ENCODE measurements around the gene RUBCNL. TPM values are rescaled to one million over a fixed set of nuclear protein-coding genes. Genes with fewer than 3 reads are reported as not detected.
A peak's percentile ranks its signal among the peaks of the same experiment; 100 is the strongest.

RUBCNL gene
- total RNA-seq, 2 experiments from 2014 or later = 0.36 to 0.69 TPM

GRCh38 chr13:46378411-46378810, 8.6 kb downstream of the RUBCNL start:
- H3K27me3 Mint-ChIP-seq = peaks cover 11% of the 10 kb centered on the region
- ChIA-PET POLR2A (no interaction called here), CTCF (no interaction called here)
- no peaks in the 10 kb centered on the region for H3K36me3 Mint-ChIP-seq (ENCODE audit: low read depth)
- no peaks in the 10 kb centered on the region for H3K4me1 Mint-ChIP-seq (ENCODE audit: low read depth)
- H3K4me1 ChIP-seq (ENCODE audit: insufficient read depth, low read length) = no peaks in the 10 kb centered on the region
- H3K9me3 Mint-ChIP-seq = no peaks in the 10 kb centered on the region
- H3K4me3 Mint-ChIP-seq = no peak overlapping the region
- no peak overlapping the region for H3K4me3 ChIP-seq (ENCODE audit: low read length)
- intact Hi-C loops (cut with DNase I, micrococcal nuclease) = no loop called here
- H3K36me3 ChIP-seq (ENCODE audit: insufficient read depth, low read length) = no peaks in the 10 kb centered on the region
- no peaks in the 10 kb centered on the region for H3K9me3 ChIP-seq (ENCODE audit: control insufficient read depth in 1 of 2, insufficient read depth in 1 of 2, low read length in 2 of 2)
- no peak for TF ChIP-seq CTCF (IDR thresholded peaks at IDR 0.05)
- H3K27ac Mint-ChIP-seq = no peak overlapping the region
- DNase-seq (peak in 2 of 14 experiments; percentile 49), ATAC-seq (ENCODE audit: poor library complexity) (no peak)
- H3K27ac ChIP-seq (ENCODE audit: low read depth in 1 of 2, low read length in 2 of 2) = no peak overlapping the region
- H3K27me3 ChIP-seq (ENCODE audit: control insufficient read depth in 1 of 2, insufficient read depth in 2 of 2, low read length in 2 of 2) = peaks cover 0 to 4% of the 10 kb centered on the region in 2 experiments

- H3K4me1 Mint-ChIP-seq (ENCODE audit: low read depth) = no peaks in the 10 kb centered on the region
- no peak overlapping the region for H3K27ac ChIP-seq (ENCODE audit: low read depth in 1 of 2, low read length in 2 of 2)
- POLR2A ChIA-PET = no interaction called here
- TF ChIP-seq CTCF (IDR thresholded peaks at IDR 0.05) = no peak
- H3K27me3 Mint-ChIP-seq = peaks cover 6% of the 10 kb centered on the region
- no peak overlapping the region for H3K4me3 ChIP-seq (ENCODE audit: low read length)
- H3K4me1 ChIP-seq (ENCODE audit: insufficient read depth, low read length) = no peaks in the 10 kb centered on the region
- H3K36me3 Mint-ChIP-seq (ENCODE audit: low read depth) = no peaks in the 10 kb centered on the region
- no peaks in the 10 kb centered on the region for H3K9me3 Mint-ChIP-seq
- H3K4me3 Mint-ChIP-seq = no peak overlapping the region
- no peaks in the 10 kb centered on the region for H3K36me3 ChIP-seq (ENCODE audit: insufficient read depth, low read length)
- H3K27ac Mint-ChIP-seq = no peak overlapping the region
- intact Hi-C loops (cut with DNase I, micrococcal nuclease) = no loop called here
- CTCF ChIA-PET = no interaction called here
- DNase-seq (no peak), ATAC-seq (ENCODE audit: poor library complexity) (no peak)
- H3K27me3 ChIP-seq (ENCODE audit: control insufficient read depth in 1 of 2, insufficient read depth in 2 of 2, low read length in 2 of 2) = peaks cover 0 to 4% of the 10 kb centered on the region in 2 experiments
- H3K9me3 ChIP-seq (ENCODE audit: control insufficient read depth in 1 of 2, insufficient read depth in 1 of 2, low read length in 2 of 2) = no peaks in the 10 kb centered on the region
These were observed 9.5 kb downstream of the RUBCNL start for GRCh38 chr13:46377554-46377953.

GRCh38 chr13:46374710-46375109, 12.3 kb downstream of the RUBCNL start:
- ChIA-PET CTCF (no interaction called here), POLR2A (no interaction called here)
- H3K4me3 ChIP-seq (ENCODE audit: low read length) = no peak overlapping the region
- H3K9me3 Mint-ChIP-seq = no peaks in the 10 kb centered on the region
- no peak overlapping the region for H3K4me3 Mint-ChIP-seq
- no peak for TF ChIP-seq CTCF (IDR thresholded peaks at IDR 0.05)
- intact Hi-C loops (cut with DNase I, micrococcal nuclease) = no loop called here
- H3K27ac ChIP-seq (ENCODE audit: low read depth in 1 of 2, low read length in 2 of 2) = no peak overlapping the region
- no peaks in the 10 kb centered on the region for H3K4me1 Mint-ChIP-seq (ENCODE audit: low read depth)
- DNase-seq (peak in 3 of 14 experiments; percentile 6 to 39 (median 34)), ATAC-seq (ENCODE audit: poor library complexity) (no peak)
- no peaks in the 10 kb centered on the region for H3K36me3 ChIP-seq (ENCODE audit: insufficient read depth, low read length)
- no peaks in the 10 kb centered on the region for H3K36me3 Mint-ChIP-seq (ENCODE audit: low read depth)
- no peak overlapping the region for H3K27ac Mint-ChIP-seq
- no peaks in the 10 kb centered on the region for H3K4me1 ChIP-seq (ENCODE audit: insufficient read depth, low read length)
- no peaks in the 10 kb centered on the region for H3K27me3 ChIP-seq (ENCODE audit: control insufficient read depth in 1 of 2, insufficient read depth in 2 of 2, low read length in 2 of 2)
- H3K27me3 Mint-ChIP-seq = no peaks in the 10 kb centered on the region
- no peaks in the 10 kb centered on the region for H3K9me3 ChIP-seq (ENCODE audit: control insufficient read depth in 1 of 2, insufficient read depth in 1 of 2, low read length in 2 of 2)

Measured in CD4-positive, alpha-beta T cell (primary cell).